UCSD-AML1 (cell line): Measurements from ENCODE around the gene RALGPS1.

Source experiments
- DNase-seq: peaks from one replicate; lab custom pipeline; 2025; ENCODE audit not compliant: unreplicated experiment; lab: John Stamatoyannopoulos, UW

Gene RALGPS1

DNA sequence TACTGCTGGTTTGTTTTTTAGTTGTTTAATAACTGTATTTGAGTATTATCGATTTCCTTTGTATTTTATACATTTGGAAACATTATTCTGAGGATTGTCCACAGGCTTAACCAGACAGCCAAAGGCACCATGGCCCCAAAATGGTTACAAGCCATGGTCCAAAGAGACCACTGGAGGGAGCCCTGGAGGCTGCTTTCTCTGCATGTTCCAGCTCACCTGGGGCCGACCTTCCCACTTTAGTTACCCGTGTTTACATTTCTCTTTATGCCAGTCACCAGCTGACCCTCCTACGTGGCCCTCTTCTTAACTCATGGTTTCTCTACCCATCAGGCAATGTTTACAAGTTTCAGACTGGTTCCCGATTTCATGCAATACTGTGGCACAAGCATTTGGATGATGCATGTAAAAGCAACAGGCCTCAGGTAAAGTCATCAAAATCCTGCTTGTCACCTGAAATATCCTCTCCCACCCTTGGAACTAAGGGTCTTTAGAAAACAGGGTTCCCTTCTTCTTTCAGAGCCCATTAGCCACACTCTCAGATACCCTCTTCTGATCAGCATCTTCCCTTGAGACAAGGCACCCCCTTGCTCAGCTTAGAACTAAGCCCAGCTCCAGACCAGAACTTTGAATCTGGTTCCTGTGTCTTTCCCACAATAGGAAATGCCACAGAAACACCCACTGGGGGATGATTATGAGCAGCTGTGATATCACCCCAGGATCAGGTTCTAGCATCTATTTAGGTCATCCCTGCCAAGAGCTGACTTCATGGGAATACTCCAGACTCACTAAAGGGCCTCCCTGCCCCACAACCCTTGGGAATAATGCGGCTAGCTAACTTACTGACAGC is 300.1 kb downstream of the RALGPS1 start:
- peak; percentile 22 for DNase-seq

DNA sequence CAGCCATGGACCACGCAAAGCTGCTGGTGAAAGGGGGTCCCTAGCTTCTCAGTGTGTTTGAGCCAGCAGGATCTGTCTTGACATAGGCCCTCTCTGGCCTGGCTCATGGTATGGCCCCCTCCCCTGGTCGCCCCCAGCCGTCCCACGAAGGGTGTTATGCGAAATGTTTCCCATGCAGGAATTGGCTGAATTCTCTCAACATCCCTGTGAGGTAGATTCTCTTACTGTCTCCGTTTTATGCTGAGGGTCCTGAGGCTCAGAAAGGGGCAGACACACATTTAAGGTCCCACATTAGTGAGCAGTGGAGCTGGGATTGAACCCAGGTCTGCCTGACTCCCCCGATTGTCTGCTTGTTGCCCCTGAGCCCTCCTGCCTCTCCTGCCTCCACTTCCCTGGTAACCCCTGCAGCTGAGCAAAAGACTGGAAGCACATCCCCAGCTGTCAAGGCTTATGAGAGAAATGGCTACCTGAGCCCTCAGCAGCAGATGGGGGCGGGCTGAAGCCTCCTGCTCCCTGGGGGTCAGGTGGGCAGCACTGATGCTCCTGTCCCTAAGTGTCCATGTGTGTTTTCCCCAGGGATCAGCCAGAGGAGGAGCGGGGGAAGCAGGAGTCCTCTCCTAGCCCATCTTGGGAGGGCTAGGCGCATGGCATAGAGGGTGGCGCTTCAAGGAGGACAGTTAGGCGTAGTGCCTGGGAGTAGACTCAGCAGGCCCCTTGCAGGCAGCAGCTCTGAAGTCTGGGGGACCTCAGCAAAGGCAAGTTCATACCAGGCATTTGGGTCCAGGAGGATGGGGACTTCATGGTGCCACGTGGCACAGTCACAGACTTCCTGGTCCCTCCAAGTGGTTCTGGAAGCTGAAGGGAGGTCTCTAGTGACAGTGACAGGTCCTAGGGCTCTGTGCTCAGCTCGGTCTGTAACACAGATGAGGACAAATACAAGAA is 301.0 kb downstream of the RALGPS1 start:
- DNase-seq = no peak

DNA sequence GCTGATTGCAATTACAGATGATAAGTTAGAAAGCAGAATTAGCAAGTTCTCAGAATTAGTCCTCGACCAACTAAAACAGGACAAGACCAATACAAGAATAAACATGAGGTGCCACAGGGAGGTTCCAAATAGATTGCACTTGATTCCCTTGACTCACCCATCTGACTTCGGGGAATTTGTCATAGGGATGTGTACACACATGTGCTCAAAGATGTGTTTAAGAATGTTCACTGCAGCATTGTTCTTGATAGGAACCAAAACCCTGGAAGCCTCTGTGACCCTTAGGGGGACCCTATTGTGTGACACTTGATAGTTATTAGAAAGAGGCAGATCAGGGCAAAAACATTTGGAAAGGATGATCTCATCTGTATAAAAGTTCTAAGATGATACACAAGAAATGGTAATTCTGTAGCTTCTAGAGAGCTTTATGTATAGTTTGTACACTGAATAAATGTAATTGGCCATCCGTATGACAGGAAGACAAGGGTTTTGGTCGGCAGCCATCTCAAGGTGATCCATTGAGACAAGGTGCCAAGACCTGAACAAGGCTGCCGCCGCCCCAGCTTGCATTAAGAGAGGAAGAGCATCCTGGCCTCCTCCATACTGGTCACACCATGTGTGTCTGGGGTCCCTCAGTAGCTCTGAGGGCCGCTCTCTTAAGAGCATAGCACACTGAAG is 301.8 kb downstream of the RALGPS1 start:
- no peak for DNase-seq

DNA sequence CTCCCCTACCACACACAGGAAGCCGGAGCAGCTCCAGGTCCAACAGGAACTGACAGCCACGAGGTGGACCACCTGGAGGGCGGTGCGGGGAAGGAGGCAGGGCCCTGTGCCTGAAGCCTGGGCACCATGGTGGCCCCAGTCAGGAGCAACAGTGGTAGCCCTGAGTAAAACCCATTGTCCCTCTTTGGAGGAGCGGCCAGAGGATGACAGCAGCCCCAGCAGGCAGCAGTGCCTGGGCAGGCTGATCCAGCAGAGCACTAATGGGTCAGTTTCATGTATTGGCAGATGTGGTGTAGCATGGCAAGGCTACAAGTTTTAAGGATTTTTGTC is 302.3 kb downstream of the RALGPS1 start:
- DNase-seq = no peak

DNA sequence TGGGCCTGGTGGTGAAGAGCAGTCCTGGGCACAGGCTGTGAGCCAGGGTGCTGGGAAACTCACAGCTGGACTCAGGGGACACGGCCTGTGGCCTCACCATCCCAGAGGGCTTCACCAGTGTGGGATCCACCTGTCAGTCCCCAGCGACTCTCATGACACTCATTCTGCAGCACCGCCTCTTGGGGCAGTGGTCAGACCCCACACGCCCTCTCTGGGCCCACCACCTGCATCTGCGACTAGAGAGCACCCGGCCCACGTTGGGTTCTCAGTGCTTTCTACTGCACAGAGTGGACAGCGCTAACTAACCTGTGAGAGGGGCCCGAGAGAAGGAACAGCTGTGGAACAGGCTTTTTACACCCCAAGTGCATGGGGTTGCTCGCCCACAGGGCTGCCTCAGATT is 304.2 kb downstream of the RALGPS1 start:
- no peak for DNase-seq

DNA sequence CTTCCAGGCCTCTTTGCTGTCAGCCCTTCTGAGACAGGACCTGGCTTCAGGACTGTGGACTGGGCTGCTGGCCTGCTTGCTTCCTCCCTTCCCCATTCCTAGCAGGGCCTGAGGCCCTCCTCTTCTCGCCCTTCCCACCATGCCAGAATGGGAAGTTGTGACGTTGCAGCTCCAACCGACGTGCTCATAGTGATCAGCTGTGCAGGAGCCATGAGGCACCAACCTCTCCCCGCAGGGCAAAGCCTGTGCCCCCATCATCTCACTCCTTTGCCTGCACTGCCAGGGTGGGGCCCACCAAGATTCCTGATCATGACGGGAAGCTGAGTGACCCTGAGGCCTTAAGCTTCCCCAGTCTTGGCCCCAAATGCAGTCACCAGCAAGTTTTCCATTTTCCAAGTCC is 304.9 kb downstream of the RALGPS1 start:
- no peak for DNase-seq

DNA sequence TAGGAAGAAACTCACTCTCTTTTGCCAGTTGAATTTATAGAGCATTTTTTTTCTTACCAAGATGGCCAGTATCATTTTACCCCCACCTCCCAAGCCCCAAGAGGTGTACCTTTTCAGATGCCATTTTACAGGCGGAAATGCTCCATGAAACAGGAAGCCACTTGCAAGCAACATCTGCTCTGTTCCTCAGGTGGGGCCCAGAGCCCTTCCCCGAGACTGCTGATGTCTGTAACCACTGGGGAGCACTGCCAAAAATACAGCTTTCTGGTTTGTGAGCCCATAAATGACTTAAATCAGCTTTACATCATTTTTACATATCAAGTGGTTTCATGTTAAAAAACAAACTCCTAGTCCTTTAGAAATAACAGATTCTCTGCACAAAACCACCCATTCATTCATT is 307.1 kb downstream of the RALGPS1 start:
- no peak for DNase-seq

DNA sequence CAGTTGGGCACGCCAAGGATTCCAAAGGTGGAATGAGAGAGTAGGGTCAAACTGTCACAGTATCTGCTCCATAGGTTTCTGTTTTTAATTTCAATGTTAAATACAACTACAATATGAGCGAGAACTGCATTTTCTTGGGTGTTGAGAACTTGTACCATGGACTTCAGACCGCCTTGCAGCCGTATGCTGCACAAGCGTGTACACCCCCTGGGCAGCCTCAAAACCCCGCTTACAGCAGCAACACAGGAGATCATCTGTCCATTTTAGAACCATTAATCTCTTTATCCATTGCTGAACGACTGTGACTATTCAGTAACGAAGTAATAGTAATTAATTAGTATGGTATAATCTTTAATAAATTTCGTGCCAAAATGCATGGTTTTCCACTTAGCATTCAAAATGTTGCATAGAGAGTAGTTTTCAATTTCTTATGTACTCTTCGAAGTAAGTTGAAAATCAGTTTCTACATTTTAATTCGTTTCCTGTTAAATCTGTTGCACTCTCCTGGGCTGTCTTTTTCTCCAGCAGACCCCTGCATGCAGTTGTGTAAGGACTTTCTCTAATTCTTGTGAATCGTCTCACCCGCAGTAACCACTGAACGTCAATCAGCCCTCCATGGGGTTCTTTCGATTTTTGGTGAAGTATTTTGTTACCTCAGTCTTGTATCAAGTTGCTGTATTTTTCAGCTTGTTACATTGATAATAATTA is 308.0 kb downstream of the RALGPS1 start:
- no peak for DNase-seq

DNA sequence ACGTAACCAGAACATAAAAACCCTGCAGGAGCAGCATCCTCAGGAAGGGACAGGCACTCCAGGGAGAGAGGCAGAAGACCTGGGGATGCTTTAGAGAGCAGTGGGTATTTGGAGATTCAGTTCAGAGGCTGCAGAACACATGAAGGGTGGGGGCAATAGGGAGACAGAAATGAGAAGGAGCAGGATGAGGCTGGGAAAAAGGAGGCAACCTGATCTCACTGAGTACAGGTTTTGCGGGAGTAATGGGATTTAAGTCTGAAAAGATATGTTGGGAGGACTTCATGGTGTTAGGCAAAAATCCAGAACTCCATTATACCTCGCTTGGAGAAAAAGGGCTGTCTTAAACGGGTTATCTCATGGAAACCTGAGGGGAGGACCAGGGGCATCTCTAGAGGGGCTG is 308.7 kb downstream of the RALGPS1 start:
- no peak for DNase-seq

DNA sequence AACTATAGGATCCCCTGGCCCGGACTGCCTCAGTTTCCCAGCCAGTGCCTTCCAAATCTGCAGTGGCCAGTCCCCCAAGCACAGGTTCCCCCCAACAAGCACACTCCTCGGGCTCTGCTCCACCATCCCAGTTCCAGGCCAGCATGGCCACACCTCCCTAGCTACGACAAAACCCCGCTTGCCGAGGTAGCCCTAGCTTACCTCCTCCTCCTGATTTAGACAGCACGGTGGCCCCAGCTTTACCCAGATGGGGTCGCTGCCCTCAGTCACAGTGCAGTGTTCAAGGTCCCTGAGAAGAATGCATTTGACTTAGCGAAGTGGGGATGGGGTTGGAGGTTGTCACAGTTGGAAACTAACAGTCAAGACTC is 309.2 kb downstream of the RALGPS1 start:
- DNase-seq = no peak

DNA sequence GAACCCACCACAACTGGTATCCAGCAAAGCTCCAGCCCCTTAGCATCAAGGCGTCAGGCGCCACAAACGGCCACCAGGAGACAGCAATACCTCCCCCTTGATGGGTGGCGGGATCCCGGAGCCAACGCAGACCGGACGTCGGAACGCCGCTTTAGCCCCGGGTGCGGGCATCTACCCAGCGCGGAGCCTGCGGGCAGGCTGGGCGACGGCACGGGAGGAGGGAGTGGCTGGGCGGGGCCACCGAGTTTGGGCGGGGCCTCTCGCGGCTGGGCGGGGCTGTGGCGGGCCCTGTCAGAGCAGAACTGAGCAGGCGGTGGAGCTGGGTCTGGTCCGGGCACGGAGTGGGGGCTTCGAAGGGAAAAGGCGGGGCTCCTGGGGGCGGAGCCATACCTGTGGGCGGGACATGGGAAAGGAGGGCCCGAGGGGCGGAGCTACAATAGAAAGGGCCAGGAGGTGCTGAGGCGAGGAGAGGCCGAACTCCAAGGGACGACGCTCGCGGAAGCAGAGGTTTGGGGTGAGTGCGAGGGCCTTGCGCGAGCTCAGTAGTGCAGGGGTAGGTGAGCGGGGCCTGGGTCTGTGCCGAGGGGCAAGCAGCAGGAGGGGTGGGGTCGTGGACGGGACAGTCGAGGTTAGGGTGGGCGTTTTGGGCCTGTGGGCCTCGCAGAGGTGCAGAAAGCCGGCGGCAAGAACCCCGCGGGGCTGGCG is 309.7 kb downstream of the RALGPS1 start:
- peak; percentile 77 for DNase-seq

DNA sequence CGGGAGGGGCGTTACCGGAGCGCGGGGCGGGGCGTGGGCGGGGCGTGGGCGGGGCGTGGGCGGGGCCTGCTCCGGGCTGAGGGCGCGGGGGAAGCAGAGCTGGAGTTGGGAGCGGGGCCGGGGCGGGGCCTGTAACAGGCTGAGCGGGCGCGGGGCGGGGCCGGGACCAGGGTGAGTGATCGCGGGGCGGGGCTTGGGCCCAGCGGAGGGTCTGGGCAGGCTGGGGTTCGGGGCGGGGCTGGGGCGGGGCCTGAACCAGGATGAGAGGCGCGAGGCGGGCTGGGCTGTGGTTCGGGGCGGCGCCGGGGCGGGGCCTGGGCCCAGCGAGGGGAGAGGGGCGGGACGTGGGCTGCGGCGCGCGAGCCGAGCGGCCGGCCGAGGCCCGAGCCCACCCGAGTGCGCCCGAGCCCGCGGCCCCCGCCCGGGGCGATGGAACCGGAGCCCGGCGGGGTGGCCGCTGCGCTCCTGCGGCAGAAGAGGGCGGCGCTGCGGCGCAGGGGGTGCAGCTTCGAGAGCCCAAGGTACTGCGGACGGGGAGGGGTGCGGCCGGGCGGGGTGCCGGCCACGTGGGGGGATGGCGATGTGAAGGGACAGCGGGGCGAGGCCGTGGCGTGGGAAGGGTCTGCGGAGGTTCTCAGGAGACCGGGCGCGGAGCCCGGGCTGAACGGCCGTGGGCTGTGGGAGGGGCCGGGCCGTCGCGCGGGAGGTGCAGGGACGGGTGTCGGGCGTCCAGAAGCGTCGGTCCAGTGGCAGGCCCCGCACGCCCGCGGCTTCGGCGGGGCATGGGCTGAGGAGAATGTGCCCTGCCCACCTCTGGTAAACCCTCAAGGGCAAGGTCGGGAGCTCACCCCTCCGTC is 310.5 kb downstream of the RALGPS1 start:
- DNase-seq = peak; percentile 88

DNA sequence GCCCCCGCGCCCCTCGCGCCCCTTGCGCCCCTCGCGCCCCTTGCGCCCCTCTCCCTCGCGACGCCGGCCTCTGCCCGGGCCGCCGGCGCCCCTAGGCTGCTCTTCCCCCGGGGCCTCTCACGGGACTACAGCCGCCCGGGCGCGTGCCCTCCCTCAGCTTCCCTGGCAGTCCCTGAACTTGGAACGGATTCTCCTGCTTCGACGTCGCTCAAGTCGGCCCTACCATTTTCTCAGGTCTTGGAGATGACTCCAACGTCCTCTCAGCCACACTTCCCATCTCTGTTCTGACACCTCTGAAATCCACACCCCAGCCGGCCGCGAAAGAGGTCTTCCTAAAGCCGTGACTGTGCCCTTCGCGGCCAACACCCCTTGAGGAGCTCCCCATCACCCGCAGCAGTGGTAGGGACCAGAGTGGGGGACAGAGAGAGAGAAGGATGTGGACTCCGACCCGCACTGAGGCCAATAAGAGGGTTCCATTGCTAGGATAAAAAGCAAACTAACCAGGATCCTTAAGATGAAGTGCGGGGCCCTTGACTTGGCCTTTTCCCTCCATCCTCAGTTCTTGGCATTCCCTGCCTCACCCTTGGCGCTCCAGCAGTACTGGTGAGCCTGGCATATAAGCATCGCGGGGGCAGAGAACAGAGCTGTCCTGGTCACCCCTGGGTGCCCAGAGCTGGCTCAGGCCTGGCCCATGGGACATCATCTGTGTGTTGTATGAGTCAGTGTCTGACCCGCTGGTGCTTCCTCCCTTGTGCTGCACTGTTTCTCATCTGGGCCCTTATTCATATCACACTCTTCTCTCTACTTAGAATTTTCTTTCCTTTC is 311.4 kb downstream of the RALGPS1 start:
- DNase-seq = no peak

DNA sequence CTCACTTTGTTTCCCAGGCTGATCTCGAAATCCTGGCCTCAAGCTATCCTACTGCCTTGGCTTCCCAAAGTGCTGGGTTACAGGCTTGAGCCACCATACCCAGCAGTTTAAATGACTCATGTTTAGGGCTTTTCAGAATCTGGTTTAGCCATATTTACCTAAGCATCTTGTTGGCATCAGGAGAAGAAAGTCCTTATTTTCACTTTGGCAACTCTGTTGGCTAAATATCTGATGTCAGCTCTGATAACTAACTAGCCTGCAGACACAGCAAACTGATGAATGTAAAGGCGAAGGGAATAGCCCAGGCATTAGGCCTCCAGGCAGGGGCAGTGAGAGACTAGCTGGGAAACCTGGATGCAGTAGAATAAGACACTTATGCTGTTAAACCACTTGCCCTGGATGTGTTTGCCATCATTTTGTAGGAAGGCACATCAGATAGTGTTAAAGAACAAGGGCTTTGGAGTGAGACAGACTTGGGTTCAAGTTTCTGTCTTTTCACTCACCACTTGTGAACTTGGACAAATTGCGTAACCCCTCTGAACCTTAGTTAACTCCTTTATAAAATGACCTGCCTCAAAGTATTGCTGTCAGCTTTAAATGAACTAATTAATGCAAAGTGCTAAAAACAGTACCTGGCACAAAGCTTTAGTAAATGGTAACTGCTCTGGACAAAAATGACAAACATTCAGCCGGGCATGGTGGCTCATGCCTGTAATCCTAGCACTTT is 315.3 kb downstream of the RALGPS1 start:
- no peak for DNase-seq

DNA sequence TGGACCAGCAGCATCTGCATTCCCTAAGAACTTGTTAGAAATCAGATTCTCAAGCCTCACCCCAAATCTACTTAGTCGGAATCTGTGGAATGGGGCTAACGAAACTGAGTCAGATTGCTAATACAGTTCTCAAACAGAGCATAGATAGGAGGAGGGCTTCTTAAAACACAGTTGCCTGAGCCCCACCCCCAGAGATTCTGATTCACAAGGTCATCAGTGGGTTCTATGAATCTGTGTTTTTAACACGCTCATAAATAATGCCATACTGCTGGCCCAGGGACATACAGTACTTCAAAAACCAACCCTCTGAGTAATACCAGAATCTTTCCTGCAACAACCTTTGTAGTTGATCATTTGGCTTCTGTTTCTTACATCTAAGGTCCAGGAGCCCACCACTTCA is 317.1 kb downstream of the RALGPS1 start:
- DNase-seq = no peak

DNA sequence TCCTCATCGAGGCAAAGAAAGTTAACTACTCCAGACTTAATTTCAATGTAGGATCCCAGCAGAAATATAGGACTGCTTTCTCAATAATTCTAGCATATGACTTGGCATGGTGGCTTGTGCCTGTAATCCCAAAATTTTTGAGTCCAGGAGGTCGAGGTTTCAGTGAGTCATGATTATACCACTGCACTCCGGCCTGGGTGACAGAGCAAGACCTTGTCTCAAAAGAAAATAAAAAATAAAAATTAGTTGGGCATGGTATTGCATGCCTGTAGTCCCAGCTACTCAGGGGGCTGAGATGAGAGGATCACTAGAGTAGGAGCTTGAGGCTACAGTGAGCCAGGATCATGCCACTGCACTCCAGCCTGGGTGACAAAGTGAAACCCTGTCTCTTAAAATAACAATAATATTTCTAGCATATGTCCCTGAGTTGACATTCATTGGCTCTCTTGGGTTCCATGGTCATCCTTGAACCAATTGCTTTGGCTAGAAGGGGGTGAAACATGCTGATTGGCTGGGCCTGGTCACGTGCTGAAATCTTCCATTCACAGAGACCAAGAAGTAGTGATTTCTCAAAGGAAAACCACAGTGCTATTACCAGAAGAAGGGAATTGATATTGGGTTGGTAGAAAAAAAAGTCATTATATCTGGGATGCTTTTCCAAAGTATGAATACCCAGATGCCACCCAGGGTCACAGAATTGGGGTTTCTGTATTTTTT is 318.4 kb downstream of the RALGPS1 start:
- no peak for DNase-seq

DNA sequence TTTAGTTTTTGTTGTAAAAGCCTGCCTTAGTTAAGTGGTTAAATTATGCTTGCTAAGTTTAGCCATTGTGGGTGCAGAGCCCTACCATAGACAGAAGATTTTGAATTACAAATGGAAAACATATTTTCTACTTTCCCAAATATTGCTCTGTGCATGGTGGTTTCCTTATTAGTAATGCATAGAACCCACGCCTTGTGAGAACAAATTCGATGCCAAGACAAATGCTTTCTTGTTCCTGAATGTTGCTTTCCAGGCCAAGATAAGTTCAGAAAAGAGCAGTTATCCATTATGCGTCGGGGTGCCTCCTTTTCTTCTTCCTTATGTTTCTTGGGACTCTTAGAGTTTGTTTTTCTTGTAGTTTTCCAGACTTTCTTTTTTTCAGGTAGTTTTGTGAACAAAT is 319.0 kb downstream of the RALGPS1 start:
- DNase-seq = no peak
